ENCODE measurements around the gene GPR162.

The GPR162 gene

DNA sequence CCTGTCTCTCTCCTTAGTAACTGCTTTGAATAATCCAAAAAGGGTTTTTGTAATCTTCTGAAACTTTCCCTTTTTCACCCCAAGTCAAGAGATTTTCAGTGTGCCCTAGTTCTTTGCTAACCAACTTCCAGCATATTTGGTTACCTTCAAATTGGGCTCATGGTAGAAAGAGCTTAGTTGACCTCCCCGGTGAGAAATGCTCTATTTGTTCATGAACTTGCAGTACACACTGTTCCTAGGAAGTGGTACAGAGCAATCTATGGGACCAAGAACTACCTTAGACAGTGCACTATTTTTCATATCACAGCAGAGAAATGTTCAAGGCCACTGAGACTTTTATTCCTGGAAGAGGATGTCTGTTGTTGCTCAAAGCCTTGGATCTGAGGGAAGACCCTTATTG, 32.0 kb downstream of the GPR162 start:
- ChIA-PET POLR2A (interaction anchor here (1.2 to 8.8 kb wide), 7 partner anchors 9 to 101 kb away, joined by 4 to 164 read pairs (median 19); partner anchors contain the start of genes GNB3, MLF2, P3H3 and PTMS), CTCF (interaction anchor here (0.9 to 18.1 kb wide), 6 partner anchors 14 to 100 kb away, joined by 3 to 316 read pairs (median 28); partner anchors contain the start of genes MLF2, P3H3, SPSB2 and TPI1)
- TF ChIP-seq, protein P1, sequence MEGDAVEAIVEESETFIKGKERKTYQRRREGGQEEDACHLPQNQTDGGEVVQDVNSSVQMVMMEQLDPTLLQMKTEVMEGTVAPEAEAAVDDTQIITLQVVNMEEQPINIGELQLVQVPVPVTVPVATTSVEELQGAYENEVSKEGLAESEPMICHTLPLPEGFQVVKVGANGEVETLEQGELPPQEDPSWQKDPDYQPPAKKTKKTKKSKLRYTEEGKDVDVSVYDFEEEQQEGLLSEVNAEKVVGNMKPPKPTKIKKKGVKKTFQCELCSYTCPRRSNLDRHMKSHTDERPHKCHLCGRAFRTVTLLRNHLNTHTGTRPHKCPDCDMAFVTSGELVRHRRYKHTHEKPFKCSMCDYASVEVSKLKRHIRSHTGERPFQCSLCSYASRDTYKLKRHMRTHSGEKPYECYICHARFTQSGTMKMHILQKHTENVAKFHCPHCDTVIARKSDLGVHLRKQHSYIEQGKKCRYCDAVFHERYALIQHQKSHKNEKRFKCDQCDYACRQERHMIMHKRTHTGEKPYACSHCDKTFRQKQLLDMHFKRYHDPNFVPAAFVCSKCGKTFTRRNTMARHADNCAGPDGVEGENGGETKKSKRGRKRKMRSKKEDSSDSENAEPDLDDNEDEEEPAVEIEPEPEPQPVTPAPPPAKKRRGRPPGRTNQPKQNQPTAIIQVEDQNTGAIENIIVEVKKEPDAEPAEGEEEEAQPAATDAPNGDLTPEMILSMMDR (IDR thresholded peaks at IDR 0.05; ENCODE audit: insufficient read depth, low read length, missing control alignments), result no peak
- DNase-seq (ENCODE audit: low read depth, low spot score), result no peak
- peak overlapping the region; percentile 69 for H3K4me3 ChIP-seq (ENCODE audit: low read depth, low read length)

DNA sequence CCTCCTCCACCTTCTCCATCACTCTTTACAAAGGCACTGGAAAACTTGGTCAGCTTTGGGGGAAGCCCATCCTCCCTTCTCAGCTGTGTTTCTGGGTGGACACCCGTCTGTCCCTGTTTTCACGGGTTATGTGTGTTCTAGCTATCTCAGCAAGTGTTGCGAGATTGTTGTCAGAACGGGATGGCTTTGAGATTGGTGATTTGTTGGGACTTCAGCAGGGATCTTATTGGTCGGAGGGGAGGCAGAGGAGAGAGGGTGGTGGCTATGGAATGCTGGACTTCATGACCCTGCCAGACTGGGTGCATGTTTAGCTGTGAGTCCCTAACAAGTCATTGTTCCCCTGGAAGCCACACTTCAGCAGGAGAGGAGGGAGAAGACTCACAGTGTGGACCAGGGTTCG, 32.4 kb downstream of the GPR162 start:
- ChIA-PET CTCF (interaction anchor here (1.5 to 18.1 kb wide), 5 partner anchors 13 to 100 kb away, joined by 5 to 316 read pairs (median 43); partner anchors contain the start of genes MLF2, P3H3, SPSB2 and TPI1), POLR2A (interaction anchor here (1.5 to 8.8 kb wide), 3 partner anchors 15 to 101 kb away, joined by 6 to 164 read pairs (median 16); partner anchors contain the start of genes MLF2, SPSB2 and TPI1)
- DNase-seq (ENCODE audit: low read depth, low spot score), result no peak
- TF ChIP-seq, protein P1 (IDR thresholded peaks at IDR 0.05; ENCODE audit: insufficient read depth, low read length, missing control alignments), result no peak
- no peak overlapping the region; the same call in 1 of the 2 replicates for H3K4me3 ChIP-seq (ENCODE audit: low read depth, low read length)

- no peak overlapping the region for H3K4me3 ChIP-seq (ENCODE audit: low read depth, low read length)
- ChIA-PET POLR2A (interaction anchor here (8.8 kb wide), 1 partner anchor 14 kb away, joined by 164 read pairs; the partner anchor contains the start of genes SPSB2 and TPI1), CTCF (interaction anchor here (0.8 to 18.1 kb wide), 5 partner anchors 9 to 36 kb away, joined by 3 to 316 read pairs (median 43); partner anchors contain the start of genes P3H3, SPSB2 and TPI1)
- no peak for DNase-seq (ENCODE audit: low read depth, low spot score)
- TF ChIP-seq, protein P1 (IDR thresholded peaks at IDR 0.05; ENCODE audit: insufficient read depth, low read length, missing control alignments), result no peak
Observed at GRCh38 chr12:6855322-6855721, 33.7 kb downstream of the GPR162 start.

DNA sequence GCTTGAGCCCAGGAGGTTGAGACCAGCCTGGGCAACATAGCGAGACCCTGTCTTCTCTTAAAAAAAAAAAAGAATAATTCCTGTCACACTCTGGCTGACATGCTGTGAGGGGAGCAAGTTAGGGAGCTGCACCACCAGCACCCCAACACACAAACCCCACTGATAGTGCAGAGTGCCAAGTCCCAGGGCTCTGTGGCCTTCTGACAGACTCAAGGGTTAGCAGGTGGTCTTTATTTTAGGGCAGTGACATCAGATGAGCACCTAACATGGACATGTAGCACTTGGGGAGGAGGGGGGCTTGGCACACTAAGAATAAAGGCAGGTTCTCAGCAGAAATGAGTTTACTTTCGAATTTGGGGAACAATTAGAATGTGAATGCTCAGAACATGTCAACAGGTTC, 37.2 kb downstream of the GPR162 start:
- ChIA-PET CTCF (interaction anchor here (0.6 to 4.4 kb wide), 2 partner anchors 12 to 25 kb away, joined by 3 to 39 read pairs; partner anchors contain the start of gene SPSB2), POLR2A (interaction anchor here (1.1 kb wide), 1 partner anchor 9 kb away, joined by 4 read pairs; the partner anchor contains the start of gene TPI1)
- TF ChIP-seq, protein P1 (IDR thresholded peaks at IDR 0.05; ENCODE audit: insufficient read depth, low read length, missing control alignments), result no peak

DNA sequence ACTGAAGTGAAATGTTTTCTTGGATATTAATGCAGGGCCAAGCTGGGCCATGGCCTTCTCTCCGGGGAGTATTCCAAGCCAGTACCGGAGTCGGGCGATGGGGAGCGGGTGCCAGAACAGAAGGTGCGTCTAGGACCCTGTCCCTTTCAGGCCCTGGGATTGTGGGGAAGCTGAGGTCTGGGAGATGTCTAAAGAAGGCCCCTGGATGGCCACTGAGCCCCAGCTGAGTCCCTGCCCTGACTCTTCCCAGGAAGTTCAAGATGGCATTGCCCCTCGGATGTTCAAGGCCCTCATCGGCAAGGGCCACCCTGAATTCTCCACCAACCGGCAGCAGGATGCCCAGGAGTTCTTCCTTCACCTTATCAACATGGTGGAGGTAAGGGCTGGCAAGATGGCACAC, 38.5 kb downstream of the GPR162 start:
- TF ChIP-seq, protein P1 (IDR thresholded peaks at IDR 0.05; ENCODE audit: insufficient read depth, low read length, missing control alignments), result no peak
- no peak overlapping the region for H3K4me3 ChIP-seq (ENCODE audit: low read depth, low read length)
- ChIA-PET POLR2A (interaction anchor here (1.0 kb wide), 1 partner anchor 9 kb away, joined by 3 read pairs; no protein-coding TSS in a partner anchor), CTCF (interaction anchor here (4.4 kb wide), 1 partner anchor 10 kb away, joined by 39 read pairs; the partner anchor contains the start of gene SPSB2)
- no peak for DNase-seq (ENCODE audit: low read depth, low spot score)

More for the DNA sequence above, 37.2 kb downstream of the GPR162 start:
- DNase-seq (ENCODE audit: low read depth, low spot score), result no peak
- H3K4me3 ChIP-seq (ENCODE audit: low read depth, low read length), result no peak overlapping the region

GRCh38 chr12:6860942-6861341, 39.3 kb downstream of the GPR162 start:
- DNase-seq (ENCODE audit: low read depth, low spot score), result no peak
- no peak overlapping the region for H3K4me3 ChIP-seq (ENCODE audit: low read depth, low read length)
- ChIA-PET CTCF (interaction anchor here (4.4 kb wide), 1 partner anchor 10 kb away, joined by 39 read pairs; the partner anchor contains the start of gene SPSB2), POLR2A (no interaction called here)
- TF ChIP-seq, protein P1 (IDR thresholded peaks at IDR 0.05; ENCODE audit: insufficient read depth, low read length, missing control alignments), result no peak
